ENCODE data around the gene SEC24B.

The SEC24B gene

DNA sequence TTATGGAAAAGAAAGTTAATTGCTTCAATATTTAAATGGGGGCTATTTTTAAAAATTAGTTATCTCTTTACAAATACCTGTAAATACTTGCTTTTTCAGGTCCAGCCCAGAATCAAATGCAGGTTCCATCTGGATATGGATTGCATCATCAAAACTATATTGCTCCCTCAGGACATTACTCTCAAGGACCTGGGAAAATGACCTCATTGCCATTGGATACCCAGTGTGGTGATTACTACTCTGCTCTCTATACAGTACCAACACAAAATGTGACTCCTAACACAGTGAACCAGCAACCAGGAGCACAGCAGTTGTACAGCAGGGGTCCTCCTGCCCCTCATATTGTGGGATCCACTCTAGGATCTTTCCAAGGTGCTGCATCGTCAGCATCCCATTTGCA, 29.2 kb downstream of the SEC24B start:
- Histone ChIP-seq H3K36me3 (replicated peaks; ENCODE audit: low read depth, low read length) (peaks cover 28% of the 10 kb centered on the region), H3K79me2 (ENCODE audit: low read length) (peaks cover 79% of the 10 kb centered on the region)

DNA sequence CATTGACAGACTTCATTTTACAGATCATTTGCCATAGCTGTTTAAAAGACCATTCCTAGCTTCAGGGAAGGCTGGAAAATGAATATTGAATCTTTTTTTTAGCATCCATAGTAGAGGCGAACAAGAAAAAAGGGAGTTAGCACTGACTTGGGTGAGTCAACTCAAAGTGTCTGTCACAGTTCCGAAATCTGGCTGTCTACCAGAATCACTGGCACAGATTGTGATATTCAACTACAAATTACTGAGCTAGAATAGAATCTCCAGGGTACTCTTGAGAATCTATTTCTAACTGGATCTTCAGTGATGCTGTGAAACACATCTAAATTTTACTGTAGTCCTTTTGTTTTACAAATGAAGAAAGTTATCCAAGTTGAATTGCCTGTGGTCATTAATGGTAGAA, 31.5 kb downstream of the SEC24B start:
- H3K79me2 ChIP-seq (ENCODE audit: low read length): peaks cover 81% of the 10 kb centered on the region
- H3K4me1 ChIP-seq (ENCODE audit: low read length): peaks cover 7% of the 10 kb centered on the region
- no peaks in the 10 kb centered on the region for H3K27me3 ChIP-seq (ENCODE audit: low read depth, low read length)
- peaks cover 37% of the 10 kb centered on the region for H4K20me1 ChIP-seq (ENCODE audit: insufficient read depth, low read length)
- no peak overlapping the region for H3K4me2 ChIP-seq (ENCODE audit: low read length)
- H3K4me3 ChIP-seq (ENCODE audit: low read length): no peak overlapping the region
- H3K9ac ChIP-seq (ENCODE audit: low read length): no peak overlapping the region
- no peak for TF ChIP-seq EZH2phosphoT487 (IDR thresholded peaks at IDR 0.05; ENCODE audit: low read depth)
- TF ChIP-seq, protein P1, sequence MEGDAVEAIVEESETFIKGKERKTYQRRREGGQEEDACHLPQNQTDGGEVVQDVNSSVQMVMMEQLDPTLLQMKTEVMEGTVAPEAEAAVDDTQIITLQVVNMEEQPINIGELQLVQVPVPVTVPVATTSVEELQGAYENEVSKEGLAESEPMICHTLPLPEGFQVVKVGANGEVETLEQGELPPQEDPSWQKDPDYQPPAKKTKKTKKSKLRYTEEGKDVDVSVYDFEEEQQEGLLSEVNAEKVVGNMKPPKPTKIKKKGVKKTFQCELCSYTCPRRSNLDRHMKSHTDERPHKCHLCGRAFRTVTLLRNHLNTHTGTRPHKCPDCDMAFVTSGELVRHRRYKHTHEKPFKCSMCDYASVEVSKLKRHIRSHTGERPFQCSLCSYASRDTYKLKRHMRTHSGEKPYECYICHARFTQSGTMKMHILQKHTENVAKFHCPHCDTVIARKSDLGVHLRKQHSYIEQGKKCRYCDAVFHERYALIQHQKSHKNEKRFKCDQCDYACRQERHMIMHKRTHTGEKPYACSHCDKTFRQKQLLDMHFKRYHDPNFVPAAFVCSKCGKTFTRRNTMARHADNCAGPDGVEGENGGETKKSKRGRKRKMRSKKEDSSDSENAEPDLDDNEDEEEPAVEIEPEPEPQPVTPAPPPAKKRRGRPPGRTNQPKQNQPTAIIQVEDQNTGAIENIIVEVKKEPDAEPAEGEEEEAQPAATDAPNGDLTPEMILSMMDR (IDR thresholded peaks at IDR 0.05; ENCODE audit: low read depth, low read length): no peak
- H3K27ac ChIP-seq (ENCODE audit: low read length): no peak overlapping the region
- no peak overlapping the region for H2AFZ ChIP-seq (ENCODE audit: low read depth, low read length)
- peaks cover 35% of the 10 kb centered on the region for H3K36me3 ChIP-seq (replicated peaks; ENCODE audit: low read depth, low read length)
- no peaks in the 10 kb centered on the region for H3K9me3 ChIP-seq (ENCODE audit: insufficient read depth, low read length)

More for the DNA sequence above, 29.2 kb downstream of the SEC24B start:
- Histone ChIP-seq H2AFZ (ENCODE audit: low read depth, low read length) (no peak overlapping the region), H4K20me1 (ENCODE audit: insufficient read depth, low read length) (peaks cover 30% of the 10 kb centered on the region), H3K27me3 (ENCODE audit: low read depth, low read length) (no peaks in the 10 kb centered on the region), H3K4me1 (ENCODE audit: low read length) (peaks cover 7% of the 10 kb centered on the region), H3K4me3 (ENCODE audit: low read length) (no peak overlapping the region), H3K9ac (ENCODE audit: low read length) (no peak overlapping the region), H3K27ac (ENCODE audit: low read length) (no peak overlapping the region), H3K4me2 (ENCODE audit: low read length) (no peak overlapping the region), H3K9me3 (ENCODE audit: insufficient read depth, low read length) (no peaks in the 10 kb centered on the region)
- TF ChIP-seq, protein P1 (IDR thresholded peaks at IDR 0.05; ENCODE audit: low read depth, low read length): no peak
- no peak for TF ChIP-seq EZH2phosphoT487 (IDR thresholded peaks at IDR 0.05; ENCODE audit: low read depth)

DNA sequence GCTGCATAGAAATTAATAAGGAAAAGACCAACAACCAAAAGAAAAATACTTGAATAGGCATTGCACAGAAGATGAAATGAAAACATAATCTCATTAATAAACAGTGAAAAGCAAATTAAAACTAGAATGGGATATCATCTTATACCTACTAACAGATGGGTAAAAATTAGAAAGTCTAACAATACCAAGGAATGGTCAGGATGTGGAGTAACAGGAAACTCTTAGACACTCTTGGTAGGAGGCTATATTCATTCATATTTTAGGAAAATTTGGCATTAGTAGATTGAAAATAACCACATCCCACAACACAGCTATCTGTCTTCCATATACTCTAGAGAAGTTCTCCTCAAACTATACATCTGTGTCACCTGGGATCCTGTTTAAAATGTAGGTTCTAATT, 36.3 kb downstream of the SEC24B start:
- Histone ChIP-seq H3K4me3 (ENCODE audit: low read length) (no peak overlapping the region), H3K9ac (ENCODE audit: low read length) (no peak overlapping the region), H3K79me2 (ENCODE audit: low read length) (peaks cover 93% of the 10 kb centered on the region), H3K4me2 (ENCODE audit: low read length) (no peak overlapping the region), H3K36me3 (replicated peaks; ENCODE audit: low read depth, low read length) (peaks cover 30% of the 10 kb centered on the region), H2AFZ (ENCODE audit: low read depth, low read length) (no peak overlapping the region), H3K4me1 (ENCODE audit: low read length) (no peaks in the 10 kb centered on the region), H3K9me3 (ENCODE audit: insufficient read depth, low read length) (no peaks in the 10 kb centered on the region), H4K20me1 (ENCODE audit: insufficient read depth, low read length) (peaks cover 47% of the 10 kb centered on the region), H3K27me3 (ENCODE audit: low read depth, low read length) (no peaks in the 10 kb centered on the region), H3K27ac (ENCODE audit: low read length) (no peak overlapping the region)
- TF ChIP-seq EZH2phosphoT487 (IDR thresholded peaks at IDR 0.05; ENCODE audit: low read depth): no peak
- TF ChIP-seq, protein P1 (IDR thresholded peaks at IDR 0.05; ENCODE audit: low read depth, low read length): no peak

DNA sequence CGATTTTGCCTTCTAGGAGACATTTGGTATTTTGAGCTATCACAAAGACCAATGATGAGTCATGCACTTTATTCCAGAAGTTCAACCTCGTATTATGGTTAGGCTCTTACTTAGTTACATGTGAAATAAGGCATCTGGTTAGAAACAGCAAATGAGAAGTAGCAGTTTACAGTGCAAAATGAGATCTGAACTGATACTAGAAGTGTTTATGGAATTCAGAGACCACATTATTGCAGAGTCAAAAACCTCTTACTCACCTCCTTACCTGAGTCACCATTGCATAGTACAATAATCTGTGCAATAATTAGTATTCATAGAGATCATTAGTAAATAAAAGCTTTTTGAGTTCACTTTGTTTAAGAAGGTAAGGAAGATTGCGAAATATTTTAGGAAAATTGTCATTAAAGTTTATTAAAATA, 38.7 kb downstream of the SEC24B start:
- TF ChIP-seq EZH2phosphoT487 (IDR thresholded peaks at IDR 0.05; ENCODE audit: low read depth): no peak
- TF ChIP-seq, protein P1 (IDR thresholded peaks at IDR 0.05; ENCODE audit: low read depth, low read length): no peak
- H3K9me3 ChIP-seq (ENCODE audit: insufficient read depth, low read length): no peaks in the 10 kb centered on the region
- H2AFZ ChIP-seq (ENCODE audit: low read depth, low read length): no peak overlapping the region
- H3K36me3 ChIP-seq (replicated peaks; ENCODE audit: low read depth, low read length): peaks cover 25% of the 10 kb centered on the region
- H3K79me2 ChIP-seq (ENCODE audit: low read length): peaks cover 86% of the 10 kb centered on the region
- H4K20me1 ChIP-seq (ENCODE audit: insufficient read depth, low read length): peaks cover 49% of the 10 kb centered on the region
- no peak overlapping the region for H3K9ac ChIP-seq (ENCODE audit: low read length)
- no peaks in the 10 kb centered on the region for H3K27me3 ChIP-seq (ENCODE audit: low read depth, low read length)
- H3K4me3 ChIP-seq (ENCODE audit: low read length): no peak overlapping the region
- H3K4me2 ChIP-seq (ENCODE audit: low read length): no peak overlapping the region
- H3K27ac ChIP-seq (ENCODE audit: low read length): no peak overlapping the region
- no peaks in the 10 kb centered on the region for H3K4me1 ChIP-seq (ENCODE audit: low read length)
